SH-SY5Y (cell line): ENCODE results near the gene F5.

Experiments
- GATA2 ChIP-seq: IDR thresholded peaks from 2 replicates; pipeline ENCODE4 v1.6.1; 2011; ENCODE audit warnings: mild to moderate bottlenecking, low read depth, low read length
- GATA3 ChIP-seq: IDR thresholded peaks from 2 replicates; pipeline ENCODE4 v1.6.1; 2011; ENCODE audit warnings: low read depth, mild to moderate bottlenecking, low read length, moderate library complexity

F5 gene

GRCh38 chr1:169513208-169513607, 73.1 kb downstream of the F5 start:
- TF ChIP-seq GATA3 = no peak
- no peak for TF ChIP-seq GATA2

- TF ChIP-seq GATA3 = no peak
- TF ChIP-seq GATA2 = no peak
Observed at GRCh38 chr1:169511316-169512005, 74.8 kb downstream of the F5 start.

GRCh38 chr1:169510060-169510459, 76.2 kb downstream of the F5 start:
- TF ChIP-seq GATA3 (no peak), GATA2 (no peak)

GRCh38 chr1:169509354-169509753, 76.9 kb downstream of the F5 start:
- no peak for TF ChIP-seq GATA2
- no peak for TF ChIP-seq GATA3

- no peak for TF ChIP-seq GATA3
- no peak for TF ChIP-seq GATA2
Observed at GRCh38 chr1:169508432-169509338, 77.6 kb downstream of the F5 start.

GRCh38 chr1:169507413-169507812, 78.9 kb downstream of the F5 start:
- TF ChIP-seq GATA3 = no peak
- no peak for TF ChIP-seq GATA2

GRCh38 chr1:169499807-169500206, 86.5 kb downstream of the F5 start:
- TF ChIP-seq GATA3 = no peak
- TF ChIP-seq GATA2 = no peak

GRCh38 chr1:169497317-169497716, 89.0 kb downstream of the F5 start:
- TF ChIP-seq GATA3 = no peak
- no peak for TF ChIP-seq GATA2

- TF ChIP-seq GATA3 (no peak), GATA2 (no peak)
Observed at GRCh38 chr1:169495916-169496315, 90.4 kb downstream of the F5 start.

- TF ChIP-seq GATA2 (no peak), GATA3 (no peak)
Observed at GRCh38 chr1:169495046-169495775, 91.1 kb downstream of the F5 start.

- TF ChIP-seq GATA2 (no peak), GATA3 (no peak)
Observed at GRCh38 chr1:169494343-169494742, 91.9 kb downstream of the F5 start.

- TF ChIP-seq GATA3 = no peak
Observed at GRCh38 chr1:169493251-169493650, 93.0 kb downstream of the F5 start.

- TF ChIP-seq GATA3 (no peak), GATA2 (no peak)
Observed at GRCh38 chr1:169491845-169492281, 94.4 kb downstream of the F5 start.

GRCh38 chr1:169488157-169488556, 98.1 kb downstream of the F5 start:
- TF ChIP-seq GATA3 (no peak), GATA2 (no peak)

- no peak for TF ChIP-seq GATA3
- no peak for TF ChIP-seq GATA2
Observed at GRCh38 chr1:169487561-169487960, 98.7 kb downstream of the F5 start.
